A673 (cell line): ENCODE measurements around the gene ATG7. TPM values are rescaled to one million over a fixed set of nuclear protein-coding genes. Genes with fewer than 3 reads are reported as not detected.

Experiments
- BruUV-seq: library from RNA; stranded (reverse); fragments of 400-500 nt; replicated peaks from 2 replicates; lab custom pipeline; 2021; lab: Mats Ljungman, UMichigan
- CTCF ChIA-PET: fragments of 300-600 bp; sonication (Branson Sonifier 250); formaldehyde crosslinking; loops from one replicate; lab custom pipeline; 2022; ENCODE audit warnings: antibody characterized with exemption; lab: Charles Lee
- POLR2A ChIA-PET: fragments of 300-600 bp; sonication (Branson Sonifier 250); formaldehyde crosslinking; loops from one replicate; lab custom pipeline; 2022; ENCODE audit warnings: antibody characterized with exemption; ENCODE audit not compliant: low non-redundant PET; lab: Charles Lee
- DNase-seq: peaks from one replicate; pipeline ENCODE4 v3.0.0-alpha.2; 2015; ENCODE audit warnings: low spot score
- H3K27ac ChIP-seq: fragments of 200-600 bp; sonication (generic); 2 replicates; pipeline ENCODE4 v1.5.1; 2016; ENCODE audit warnings: mixed run types, low read depth, mild to moderate bottlenecking, mixed read lengths, antibody characterized with exemption, low read length; ENCODE audit not compliant: poor library complexity, severe bottlenecking
- H3K27me3 ChIP-seq: fragments of 200-600 bp; sonication (generic); replicated peaks from 2 replicates; pipeline ENCODE4 v1.6.1; 2017; ENCODE audit warnings: mixed run types, low read depth, mild to moderate bottlenecking, mixed read lengths, antibody characterized with exemption, low read length; ENCODE audit not compliant: insufficient read depth, poor library complexity
- H3K36me3 ChIP-seq: fragments of 200-600 bp; sonication (generic); 2 replicates; pipeline ENCODE4 v1.6.1; 2016; ENCODE audit warnings: mixed run types, mild to moderate bottlenecking, mixed read lengths, antibody characterized with exemption, low read length; ENCODE audit not compliant: insufficient read depth, poor library complexity, severe bottlenecking
- H3K4me1 ChIP-seq: fragments of 200-600 bp; sonication (generic); 2 replicates; pipeline ENCODE4 v1.6.1; 2017; ENCODE audit warnings: mixed run types, mild to moderate bottlenecking, mixed read lengths, antibody characterized with exemption, low read length; ENCODE audit not compliant: insufficient read depth, poor library complexity, severe bottlenecking
- H3K4me3 ChIP-seq: fragments of 200-600 bp; sonication (generic); 2 replicates; pipeline ENCODE4 v1.5.1; 2016; ENCODE audit warnings: low read depth, mixed run types, mild to moderate bottlenecking, mixed read lengths, low read length; ENCODE audit not compliant: poor library complexity, severe bottlenecking
- H3K9me3 ChIP-seq: fragments of 200-600 bp; sonication (generic); 2 replicates; pipeline ENCODE4 v1.6.1; 2016; ENCODE audit warnings: mixed run types, low read depth, mild to moderate bottlenecking, mixed read lengths, antibody characterized with exemption, low read length; ENCODE audit not compliant: poor library complexity, severe bottlenecking
- EZH2 ChIP-seq: fragments of 200-600 bp; sonication (generic); IDR thresholded peaks from 2 replicates; pipeline ENCODE4 v1.6.1; 2017; ENCODE audit warnings: borderline replicate concordance, low read depth, mild to moderate bottlenecking, mixed read lengths, antibody characterized with exemption, low read length; ENCODE audit not compliant: poor library complexity, severe bottlenecking
- intact Hi-C: fragments of 100-400 bp; cut with micrococcal nuclease; formaldehyde crosslinking; loops from one replicate; pipeline ENCODE4 v1.10.0; 2022; ENCODE audit not compliant: unreplicated experiment
- total RNA-seq: library from RNA; stranded (reverse); gene quantifications from 2 replicates; pipeline ENCODE4 v1.2.3, GENCODE V29; 2021
- TF ChIP-seq, protein P1 (sequence below): fragments of 300-800, 200-600 bp; sonication (generic); conservative IDR thresholded peaks from 2 replicates; pipeline ENCODE4 v1.5.1; 2017; ENCODE audit warnings: low read depth, mild to moderate bottlenecking, antibody characterized with exemption, low read length, moderate library complexity, mixed read lengths

Gene ATG7
- total RNA-seq, 1 experiment from 2014 or later, result 30.9 TPM

DNA sequence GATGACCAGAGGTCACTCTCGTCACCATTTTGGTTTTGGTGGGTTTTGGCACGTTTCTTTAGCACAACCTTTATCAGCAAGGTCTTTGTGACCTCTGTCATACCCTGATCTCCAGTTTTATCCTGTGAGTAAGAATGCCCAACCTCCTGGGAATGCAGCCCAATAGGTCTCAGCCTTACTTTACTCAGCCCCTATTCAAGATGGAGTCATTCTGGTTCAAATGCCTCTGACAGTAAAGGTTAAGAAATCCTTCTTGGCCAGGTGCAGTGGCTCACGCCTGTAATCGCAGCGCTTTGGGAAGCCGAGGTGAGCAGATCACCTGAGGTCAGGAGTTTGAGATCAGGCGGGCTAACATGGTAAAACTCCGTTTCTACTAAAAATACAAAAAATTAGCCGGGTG, 3.2 kb upstream of the ATG7 start:
- DNase-seq, result no peak
- intact Hi-C loops, result no loop called here
- H3K27me3 ChIP-seq, result no peaks in the 10 kb centered on the region
- BruUV-seq, result no TSS peak
- TF ChIP-seq EZH2, result no peak
- TF ChIP-seq, protein P1, sequence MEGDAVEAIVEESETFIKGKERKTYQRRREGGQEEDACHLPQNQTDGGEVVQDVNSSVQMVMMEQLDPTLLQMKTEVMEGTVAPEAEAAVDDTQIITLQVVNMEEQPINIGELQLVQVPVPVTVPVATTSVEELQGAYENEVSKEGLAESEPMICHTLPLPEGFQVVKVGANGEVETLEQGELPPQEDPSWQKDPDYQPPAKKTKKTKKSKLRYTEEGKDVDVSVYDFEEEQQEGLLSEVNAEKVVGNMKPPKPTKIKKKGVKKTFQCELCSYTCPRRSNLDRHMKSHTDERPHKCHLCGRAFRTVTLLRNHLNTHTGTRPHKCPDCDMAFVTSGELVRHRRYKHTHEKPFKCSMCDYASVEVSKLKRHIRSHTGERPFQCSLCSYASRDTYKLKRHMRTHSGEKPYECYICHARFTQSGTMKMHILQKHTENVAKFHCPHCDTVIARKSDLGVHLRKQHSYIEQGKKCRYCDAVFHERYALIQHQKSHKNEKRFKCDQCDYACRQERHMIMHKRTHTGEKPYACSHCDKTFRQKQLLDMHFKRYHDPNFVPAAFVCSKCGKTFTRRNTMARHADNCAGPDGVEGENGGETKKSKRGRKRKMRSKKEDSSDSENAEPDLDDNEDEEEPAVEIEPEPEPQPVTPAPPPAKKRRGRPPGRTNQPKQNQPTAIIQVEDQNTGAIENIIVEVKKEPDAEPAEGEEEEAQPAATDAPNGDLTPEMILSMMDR, result no peak
- H3K4me3 ChIP-seq, result no peak overlapping the region
- CTCF ChIA-PET, result no interaction called here
- H3K9me3 ChIP-seq, result no peaks in the 10 kb centered on the region
- no peaks in the 10 kb centered on the region for H3K36me3 ChIP-seq
- H3K27ac ChIP-seq, result no peak overlapping the region
- POLR2A ChIA-PET, result interaction anchor here (0.7 kb wide), 1 partner anchor 19 kb away, joined by 5 read pairs; no protein-coding TSS in a partner anchor
- peaks cover 8% of the 10 kb centered on the region for H3K4me1 ChIP-seq

DNA sequence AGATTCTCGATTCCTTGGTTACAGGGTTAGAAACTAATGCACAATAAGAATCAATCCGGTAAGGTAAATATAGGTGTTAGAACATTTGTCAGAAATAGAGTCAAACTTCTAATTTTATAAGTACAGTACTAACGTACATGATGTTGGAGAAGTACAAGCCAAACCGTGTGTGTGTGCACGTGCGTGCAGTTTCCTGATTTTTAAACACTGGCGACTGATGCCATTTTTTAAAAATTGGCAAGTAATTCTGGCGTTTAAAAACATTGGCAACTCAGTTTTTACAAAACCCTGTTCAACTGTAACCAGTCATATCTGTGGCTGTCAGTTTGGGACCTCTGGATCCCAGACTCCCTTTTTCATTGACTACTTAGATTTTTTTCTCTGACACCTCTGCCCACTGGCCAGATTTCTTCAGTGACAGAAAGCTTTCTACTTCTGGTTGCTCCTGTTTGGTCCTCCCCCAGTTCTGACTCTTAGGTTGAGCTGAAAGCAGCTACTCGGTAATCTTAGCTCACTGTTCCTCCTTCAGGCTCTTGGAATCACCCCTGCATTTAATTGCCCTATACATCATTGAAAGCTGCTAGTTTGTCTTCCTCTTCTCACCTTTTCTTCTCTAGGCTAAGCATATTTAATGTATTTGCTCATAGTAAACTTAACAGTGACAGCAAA, 843 bp downstream of the ATG7 start:
- H3K4me1 ChIP-seq, result peaks cover 8% of the 10 kb centered on the region
- H3K27me3 ChIP-seq, result no peaks in the 10 kb centered on the region
- no TSS peak for BruUV-seq
- TF ChIP-seq EZH2, result no peak
- no peaks in the 10 kb centered on the region for H3K36me3 ChIP-seq
- no peaks in the 10 kb centered on the region for H3K9me3 ChIP-seq
- ChIA-PET CTCF (no interaction called here), POLR2A (interaction anchor here (1.2 kb wide), 1 partner anchor 15 kb away, joined by 3 read pairs; no protein-coding TSS in a partner anchor)
- intact Hi-C loops, result no loop called here
- H3K4me3 ChIP-seq, result peak overlapping the region; percentile 69
- peak overlapping the region; percentile 89 for H3K27ac ChIP-seq
- no peak for DNase-seq

GRCh38 chr3:11273891-11274291, 1.7 kb downstream of the ATG7 start:
- ChIA-PET POLR2A (no interaction called here), CTCF (no interaction called here)
- no peak overlapping the region for H3K4me3 ChIP-seq
- H3K27ac ChIP-seq, result no peak overlapping the region
- no peaks in the 10 kb centered on the region for H3K36me3 ChIP-seq
- no peaks in the 10 kb centered on the region for H3K9me3 ChIP-seq
- DNase-seq, result no peak
- H3K4me1 ChIP-seq, result peaks cover 8% of the 10 kb centered on the region
- no TSS peak for BruUV-seq
- H3K27me3 ChIP-seq, result no peaks in the 10 kb centered on the region
- intact Hi-C loops, result no loop called here
- TF ChIP-seq, protein P1, result no peak
- TF ChIP-seq EZH2, result no peak
